Upper lobe of left lung (tissue), 6 donors: ENCODE results near the gene LAMB4. TPM values are rescaled to one million over a fixed set of nuclear protein-coding genes. Genes with fewer than 3 reads are reported as not detected.
A peak's percentile ranks its signal among the peaks of the same experiment; 100 is the strongest.

Experiments
- ATAC-seq, 2 donors: fragments of 200-7000 bp; cut with Tn5 transposase; one replicate each; pipeline ENCODE4 v1.9.1; 2022; ENCODE audit warnings: mild to moderate bottlenecking in 2 of 2, moderate library complexity in 2 of 2; ENCODE audit not compliant: low FRiP score in 2 of 2
- DNase-seq, 2 donors: peaks; one replicate each; pipeline ENCODE4 v3.0.0-alpha.2; 2019 to 2020
- H3K27ac ChIP-seq, 4 donors: fragments of 200-600 bp; sonication (generic); one replicate each; pipeline ENCODE4 v1.5.1; 2016 to 2019
- H3K27me3 ChIP-seq, 4 donors: fragments of 200-600 bp; sonication (generic); one replicate each; pipeline ENCODE4 v1.5.1; 2017 to 2019
- H3K36me3 ChIP-seq, 4 donors: fragments of 200-600 bp; sonication (generic); one replicate each; pipeline ENCODE4 v1.5.1; 2016 to 2019
- H3K4me1 ChIP-seq, 4 donors: fragments of 200-600 bp; sonication (generic); one replicate each; pipeline ENCODE4 v1.5.1; 2018 to 2019
- H3K4me3 ChIP-seq, 4 donors: fragments of 200-600 bp; sonication (generic); one replicate each; pipeline ENCODE4 v1.5.1; 2017 to 2019; ENCODE audit warnings: mild to moderate bottlenecking in 2 of 4, moderate library complexity in 1 of 4
- H3K9me3 ChIP-seq, 4 donors: fragments of 200-600 bp; sonication (generic); one replicate each; pipeline ENCODE4 v1.5.1; 2018 to 2019
- CTCF ChIP-seq, 6 experiments: fragments of 450-650 bp in 4 of 6; fragments of 200-600 bp in 2 of 6; sonication (generic) in 2 of 6; IDR thresholded peaks; one replicate each; pipeline ENCODE4 v1.5.1; 2016 to 2019; ENCODE audit warnings: antibody characterized with exemption in 6 of 6
- EP300 ChIP-seq, 4 donors: sonication (generic); formaldehyde crosslinking; IDR thresholded peaks; one replicate each; pipeline ENCODE4 v1.5.1; 2017; ENCODE audit warnings: antibody characterized with exemption in 4 of 4, control low read depth in 2 of 4
- POLR2A ChIP-seq, 4 donors: fragments of 450-650 bp; IDR thresholded peaks; one replicate each; pipeline ENCODE4 v1.5.1; 2016 to 2017; ENCODE audit warnings: antibody characterized with exemption in 4 of 4, mild to moderate bottlenecking in 2 of 4
- POLR2AphosphoS5 ChIP-seq, 2 donors: sonication (generic); formaldehyde crosslinking; IDR thresholded peaks; one replicate each; pipeline ENCODE4 v1.5.1; 2017; ENCODE audit warnings: antibody characterized with exemption in 2 of 2
- WGBS, 2 donors: methylation state at CpG; one replicate each; pipeline ENCODE4 v1.1.5; 2017 to 2018; 5-methylcytosine and 5-hydroxymethylcytosine counted together
- total RNA-seq, 6 donors: library from RNA; depleted of rRNA in 4 of 6; stranded (reverse); fragments of >200 nt in 4 of 6; gene quantifications; one replicate each; pipeline versions ENCODE4 v1.1.0 to v1.2.1, GENCODE V29; 2016 to 2021
- donor health status: DM: no; HTN: no; CAD: no; lungs with moderate emphysema.
- donor health status: DM: no; HTN: yes; CAD: no; lungs with severe emphysema.

Gene LAMB4
- total RNA-seq, 6 donors from 2014 or later = 0.10 to 18.9 (median 0.47) TPM; not detected in 2

DNA sequence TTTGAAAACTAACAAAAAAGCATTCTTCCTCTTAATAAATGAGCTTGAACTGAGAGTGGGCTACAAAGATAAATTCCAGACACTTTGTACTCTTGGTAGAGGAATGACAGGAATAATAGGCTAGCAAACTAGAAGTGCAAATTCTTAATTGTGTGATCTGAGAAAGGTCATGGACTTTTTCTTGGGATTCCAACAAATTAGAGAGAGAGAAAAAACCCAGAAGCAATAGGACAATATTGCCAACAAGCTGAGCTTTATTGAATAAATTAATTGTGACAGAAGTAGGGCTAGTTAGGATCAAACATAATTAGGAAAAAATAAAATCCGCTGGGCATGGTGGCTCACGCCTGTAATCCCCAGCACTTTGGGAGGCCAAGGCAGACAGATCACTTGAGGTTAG is 85.8 kb downstream of the LAMB4 start:
- Histone ChIP-seq H3K27me3 (no peaks in the 10 kb centered on the region), H3K27ac (peak overlapping the region in 1 of 4 donors; percentile 32), H3K4me1 (no peaks in the 10 kb centered on the region), H3K4me3 (no peak overlapping the region), H3K36me3 (no peaks in the 10 kb centered on the region), H3K9me3 (no peaks in the 10 kb centered on the region)
- DNase-seq = no peak
- 89 to 90% methylated on average over 2 of the region's 2 CpGs for WGBS, 2 donors
- TF ChIP-seq POLR2A (IDR thresholded peaks at IDR 0.05) = no peak
- TF ChIP-seq EP300 (IDR thresholded peaks at IDR 0.05) = no peak
- TF ChIP-seq POLR2AphosphoS5 (IDR thresholded peaks at IDR 0.05) = no peak
- TF ChIP-seq CTCF (IDR thresholded peaks at IDR 0.05) = no peak
- no peak for ATAC-seq

DNA sequence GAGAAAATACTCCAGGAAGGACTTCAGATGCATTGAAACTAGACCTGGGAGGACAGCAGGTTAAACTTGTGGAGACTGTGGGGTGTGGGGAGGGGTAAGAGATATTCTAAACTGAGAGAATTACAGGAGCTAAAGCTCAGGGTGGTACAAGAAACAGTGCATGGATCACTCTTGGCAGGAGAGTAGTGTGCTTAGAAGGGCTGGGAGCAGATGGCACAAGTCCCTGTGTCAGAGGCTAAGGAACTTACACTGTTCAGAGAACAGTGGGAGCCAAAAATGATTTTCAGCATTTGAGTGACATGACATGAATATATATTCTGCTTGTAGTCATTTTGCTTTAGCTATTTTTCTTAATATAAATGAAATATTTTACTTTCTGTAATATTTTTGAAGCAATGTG is 91.2 kb downstream of the LAMB4 start:
- H3K27me3 ChIP-seq = no peaks in the 10 kb centered on the region
- ATAC-seq (no peak), DNase-seq (no peak)
- no peak for TF ChIP-seq POLR2AphosphoS5 (IDR thresholded peaks at IDR 0.05)
- TF ChIP-seq POLR2A (IDR thresholded peaks at IDR 0.05) = no peak
- TF ChIP-seq CTCF (IDR thresholded peaks at IDR 0.05) = no peak
- no peak for TF ChIP-seq EP300 (IDR thresholded peaks at IDR 0.05)
- no peak overlapping the region for H3K4me3 ChIP-seq
- H3K36me3 ChIP-seq = no peaks in the 10 kb centered on the region
- H3K9me3 ChIP-seq = no peaks in the 10 kb centered on the region
- no peak overlapping the region for H3K27ac ChIP-seq
- H3K4me1 ChIP-seq = no peaks in the 10 kb centered on the region

GRCh38 chr7:108037741-108038140 is 92.4 kb downstream of the LAMB4 start:
- H3K27me3 ChIP-seq = no peaks in the 10 kb centered on the region
- no peak overlapping the region for H3K4me3 ChIP-seq
- no peak overlapping the region for H3K27ac ChIP-seq
- no peaks in the 10 kb centered on the region for H3K4me1 ChIP-seq
- no peaks in the 10 kb centered on the region for H3K36me3 ChIP-seq
- TF ChIP-seq EP300 (IDR thresholded peaks at IDR 0.05) = no peak
- TF ChIP-seq POLR2AphosphoS5 (IDR thresholded peaks at IDR 0.05) = no peak
- TF ChIP-seq POLR2A (IDR thresholded peaks at IDR 0.05) = no peak
- TF ChIP-seq CTCF (IDR thresholded peaks at IDR 0.05) = no peak
- 67 to 74% methylated on average over 1 of the region's 1 CpG for WGBS, 2 donors
- no peak for DNase-seq
- ATAC-seq = no peak
- H3K9me3 ChIP-seq = no peaks in the 10 kb centered on the region

- TF ChIP-seq POLR2A (IDR thresholded peaks at IDR 0.05) = no peak
- Histone ChIP-seq H3K36me3 (no peaks in the 10 kb centered on the region), H3K27ac (no peak overlapping the region), H3K9me3 (no peaks in the 10 kb centered on the region), H3K27me3 (no peaks in the 10 kb centered on the region), H3K4me1 (no peaks in the 10 kb centered on the region), H3K4me3 (no peak overlapping the region)
- DNase-seq (no peak), ATAC-seq (no peak)
- WGBS, 2 donors = 91 to 95% methylated on average over 3 of the region's 3 CpGs
These were observed 93.0 kb downstream of the LAMB4 start for GRCh38 chr7:108037140-108037539.

DNA sequence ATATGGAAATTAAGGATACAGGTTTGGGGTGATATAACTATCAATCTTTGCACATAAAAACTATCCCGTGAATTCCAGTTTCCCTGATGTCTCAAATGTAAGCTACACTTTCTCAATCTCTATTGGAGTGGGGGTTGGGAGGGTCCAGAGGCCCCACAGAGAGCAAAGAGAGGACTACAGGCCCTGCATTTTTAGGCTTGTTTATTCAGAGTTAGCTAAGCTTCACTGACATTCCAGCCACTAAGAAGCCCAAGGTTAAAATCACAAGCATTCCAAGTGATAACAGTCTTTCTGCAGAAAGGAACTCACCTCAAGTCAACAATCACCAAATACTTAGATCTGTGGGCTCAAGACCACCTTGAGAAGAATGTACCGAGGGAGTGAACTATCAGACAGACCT is 95.6 kb downstream of the LAMB4 start:
- TF ChIP-seq EP300 (IDR thresholded peaks at IDR 0.05) (no peak), POLR2AphosphoS5 (IDR thresholded peaks at IDR 0.05) (no peak), CTCF (IDR thresholded peaks at IDR 0.05) (no peak), POLR2A (IDR thresholded peaks at IDR 0.05) (no peak)
- no peaks in the 10 kb centered on the region for H3K9me3 ChIP-seq
- H3K27me3 ChIP-seq = no peaks in the 10 kb centered on the region
- ATAC-seq = no peak
- H3K27ac ChIP-seq = no peak overlapping the region
- H3K4me1 ChIP-seq = no peaks in the 10 kb centered on the region
- H3K36me3 ChIP-seq = no peaks in the 10 kb centered on the region
- 78 to 83% methylated on average over 2 of the region's 2 CpGs for WGBS, 2 donors
- DNase-seq = no peak
- no peak overlapping the region for H3K4me3 ChIP-seq
